CD14-positive monocyte (primary cell): ENCODE results near the gene COL24A1. TPM values are rescaled to one million over a fixed set of nuclear protein-coding genes. Genes with fewer than 3 reads are reported as not detected.

Experiments used
- DNase-seq, 3 donors: peaks; one replicate each; pipeline ENCODE4 v3.0.0-alpha.2; 2011 to 2022
- H2AFZ ChIP-seq: 2 replicates; pipeline ENCODE4 v1.6.0; 2012; ENCODE audit warnings: mild to moderate bottlenecking, low read depth, low read length, inconsistent platforms; ENCODE audit not compliant: insufficient read depth, poor library complexity, severe bottlenecking
- H3K27ac ChIP-seq, 2 donors: 1 replicate in 1 of 2; 2 replicates in 1 of 2; pipeline ENCODE4 v1.5.1; 2012 to 2013; ENCODE audit warnings: low read length in 2 of 2, control low read depth in 1 of 2, inconsistent platforms in 1 of 2, low read depth in 1 of 2, mild to moderate bottlenecking in 1 of 2
- H3K27me3 ChIP-seq, 2 donors: one replicate each; pipeline versions ENCODE4 v1.6.0 to v1.6.1; 2011 to 2013; ENCODE audit warnings: low read length in 2 of 2; ENCODE audit not compliant: control insufficient read depth in 2 of 2, insufficient read depth in 2 of 2
- H3K36me3 ChIP-seq, 2 donors: replicated peaks in 1 of 2; 1 replicate in 1 of 2; 2 replicates in 1 of 2; pipeline versions ENCODE4 v1.5.1 to v1.6.1; 2012 to 2013; ENCODE audit warnings: low read length in 2 of 2, control low read depth in 1 of 2, inconsistent platforms in 1 of 2, mild to moderate bottlenecking in 1 of 2; ENCODE audit not compliant: insufficient read depth in 2 of 2, control insufficient read depth in 1 of 2
- H3K4me1 ChIP-seq, 2 donors: 1 replicate in 1 of 2; 2 replicates in 1 of 2; pipeline versions ENCODE4 v1.5.1 to v1.6.1; 2012 to 2013; ENCODE audit warnings: low read length in 2 of 2, control low read depth in 1 of 2, inconsistent platforms in 1 of 2, mild to moderate bottlenecking in 1 of 2, moderate library complexity in 1 of 2; ENCODE audit not compliant: insufficient read depth in 2 of 2, control insufficient read depth in 1 of 2
- H3K4me2 ChIP-seq: replicated peaks from 2 replicates; pipeline ENCODE3; 2012; ENCODE audit warnings: low read length, moderate library complexity, mild to moderate bottlenecking; ENCODE audit not compliant: poor library complexity, severe bottlenecking; ENCODE audit errors: extremely low read depth
- H3K4me3 ChIP-seq, 3 experiments: fragments of 200-600 bp in 1 of 3; sonication (generic) in 1 of 3; replicated peaks in 1 of 3; 1 replicate in 2 of 3; 2 replicates in 1 of 3; pipeline ENCODE4 v1.5.1; 2011 to 2013; ENCODE audit warnings: low read length in 3 of 3, mild to moderate bottlenecking in 3 of 3, control low read depth in 2 of 3, low read depth in 2 of 3, inconsistent platforms in 1 of 3, moderate library complexity in 1 of 3
- H3K79me2 ChIP-seq: 2 replicates; pipeline ENCODE4 v1.6.0; 2012; ENCODE audit warnings: mild to moderate bottlenecking, control low read depth, inconsistent platforms, low read length, moderate library complexity; ENCODE audit not compliant: insufficient read depth
- H3K9ac ChIP-seq: 2 replicates; pipeline ENCODE4 v1.6.0; 2017; ENCODE audit warnings: low read length, mild to moderate bottlenecking; ENCODE audit not compliant: insufficient read depth, poor library complexity, severe bottlenecking
- H3K9me3 ChIP-seq, 2 donors: replicated peaks in 1 of 2; 1 replicate in 1 of 2; 2 replicates in 1 of 2; pipeline versions ENCODE4 v1.5.1 to v1.6.1; 2012 to 2013; ENCODE audit warnings: low read length in 2 of 2, control low read depth in 1 of 2; ENCODE audit not compliant: control insufficient read depth in 1 of 2, insufficient read depth in 1 of 2
- H4K20me1 ChIP-seq: 2 replicates; pipeline ENCODE4 v1.6.0; 2012; ENCODE audit warnings: mild to moderate bottlenecking, low read length, control low read depth, moderate library complexity; ENCODE audit not compliant: insufficient read depth
- H3K27ac Mint-ChIP-seq, 7 donors: one replicate each; pipeline ENCODE4 v1.8.0; 2020; ENCODE audit warnings: mild to moderate bottlenecking in 7 of 7, mixed read lengths in 7 of 7, moderate library complexity in 6 of 7, inconsistent platforms in 2 of 7
- H3K27me3 Mint-ChIP-seq, 3 donors: one replicate each; pipeline ENCODE4 v1.8.0; 2021 to 2022; ENCODE audit warnings: low read depth in 3 of 3, mild to moderate bottlenecking in 3 of 3, mixed read lengths in 3 of 3, moderate library complexity in 3 of 3, inconsistent platforms in 1 of 3
- H3K36me3 Mint-ChIP-seq, 2 donors: one replicate each; pipeline ENCODE4 v1.8.0; 2020; ENCODE audit warnings: mixed read lengths in 2 of 2, inconsistent platforms in 1 of 2, mild to moderate bottlenecking in 1 of 2
- H3K4me1 Mint-ChIP-seq: one replicate; pipeline ENCODE4 v1.8.0; 2020; ENCODE audit warnings: mild to moderate bottlenecking, mixed read lengths
- H3K4me3 Mint-ChIP-seq, 2 donors: one replicate each; pipeline ENCODE4 v1.8.0; 2020; ENCODE audit warnings: mild to moderate bottlenecking in 2 of 2, mixed read lengths in 2 of 2, moderate library complexity in 1 of 2
- H3K9me3 Mint-ChIP-seq, 7 donors: one replicate each; pipeline ENCODE4 v1.8.0; 2020 to 2022; ENCODE audit warnings: mixed read lengths in 7 of 7, mild to moderate bottlenecking in 6 of 7, moderate library complexity in 6 of 7, inconsistent platforms in 2 of 7
- WGBS: methylation state at CpG from one replicate; pipeline ENCODE4 v1.1.5; 2013; ENCODE audit warnings: missing lambda C conversion rate; ENCODE audit not compliant: insufficient coverage; 5-methylcytosine and 5-hydroxymethylcytosine counted together
- intact Hi-C, 2 donors: fragments of 100-400 bp; cut with micrococcal nuclease; formaldehyde crosslinking; loops; one replicate each; pipeline versions ENCODE4 v1.15.0 to v1.15.1; 2023
- polyA plus RNA-seq, 3 donors: library from polyadenylated mRNA; depleted of rRNA in 1 of 3; unstranded in 2 of 3; stranded (reverse) in 1 of 3; fragments of 300-500 nt in 2 of 3; fragments of >200 nt in 1 of 3; fragmentation: Illumina TruSeq in 2 of 3; gene quantifications; 1 replicate in 2 of 3; 2 replicates in 1 of 3; pipeline ENCODE4 v1.2.3, GENCODE V29; 2012 to 2021
- TF ChIP-seq, protein P1 (sequence below): fragments of 200-600 bp; IDR thresholded peaks from one replicate; pipeline ENCODE4 v1.8.0; 2022; ENCODE audit warnings: antibody characterized with exemption, mild to moderate bottlenecking

COL24A1 gene
- polyA plus RNA-seq, 3 donors, result 0.05 to 0.13 TPM; not detected in 1

GRCh38 chr1:86054396-86054795 lies 102.2 kb downstream of the COL24A1 start:
- Mint-ChIP-seq H3K4me3 (no peak overlapping the region), H3K27ac (no peak overlapping the region), H3K36me3 (peaks cover 0 to 6% of the 10 kb centered on the region in 2 donors), H3K4me1 (peaks cover 3% of the 10 kb centered on the region), H3K27me3 (peaks cover 0 to 2% (median 0%) of the 10 kb centered on the region in 3 donors), H3K9me3 (peaks cover 0 to 2% (median 0%) of the 10 kb centered on the region in 7 donors)
- DNase-seq, result no peak
- no peak overlapping the region for H3K27ac ChIP-seq
- no peak overlapping the region for H2AFZ ChIP-seq
- no peaks in the 10 kb centered on the region for H3K79me2 ChIP-seq
- H3K36me3 ChIP-seq, result no peaks in the 10 kb centered on the region
- TF ChIP-seq, protein P1, sequence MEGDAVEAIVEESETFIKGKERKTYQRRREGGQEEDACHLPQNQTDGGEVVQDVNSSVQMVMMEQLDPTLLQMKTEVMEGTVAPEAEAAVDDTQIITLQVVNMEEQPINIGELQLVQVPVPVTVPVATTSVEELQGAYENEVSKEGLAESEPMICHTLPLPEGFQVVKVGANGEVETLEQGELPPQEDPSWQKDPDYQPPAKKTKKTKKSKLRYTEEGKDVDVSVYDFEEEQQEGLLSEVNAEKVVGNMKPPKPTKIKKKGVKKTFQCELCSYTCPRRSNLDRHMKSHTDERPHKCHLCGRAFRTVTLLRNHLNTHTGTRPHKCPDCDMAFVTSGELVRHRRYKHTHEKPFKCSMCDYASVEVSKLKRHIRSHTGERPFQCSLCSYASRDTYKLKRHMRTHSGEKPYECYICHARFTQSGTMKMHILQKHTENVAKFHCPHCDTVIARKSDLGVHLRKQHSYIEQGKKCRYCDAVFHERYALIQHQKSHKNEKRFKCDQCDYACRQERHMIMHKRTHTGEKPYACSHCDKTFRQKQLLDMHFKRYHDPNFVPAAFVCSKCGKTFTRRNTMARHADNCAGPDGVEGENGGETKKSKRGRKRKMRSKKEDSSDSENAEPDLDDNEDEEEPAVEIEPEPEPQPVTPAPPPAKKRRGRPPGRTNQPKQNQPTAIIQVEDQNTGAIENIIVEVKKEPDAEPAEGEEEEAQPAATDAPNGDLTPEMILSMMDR, result no peak
- no peak overlapping the region for H3K4me3 ChIP-seq
- H3K4me2 ChIP-seq, result no peak overlapping the region
- no peaks in the 10 kb centered on the region for H3K27me3 ChIP-seq
- no peak overlapping the region for H3K9ac ChIP-seq
- H3K9me3 ChIP-seq, result no peaks in the 10 kb centered on the region
- WGBS, result no CpG with 5 or more reads among the region's 2 CpGs
- H4K20me1 ChIP-seq, result no peaks in the 10 kb centered on the region
- no peaks in the 10 kb centered on the region for H3K4me1 ChIP-seq
- intact Hi-C loops, result no loop called here

- no peak for DNase-seq
- H3K27me3 Mint-ChIP-seq, result peaks cover 0 to 2% (median 0%) of the 10 kb centered on the region in 3 donors
- Histone ChIP-seq H3K4me2 (no peak overlapping the region), H4K20me1 (no peaks in the 10 kb centered on the region), H3K4me1 (no peaks in the 10 kb centered on the region), H3K9ac (no peak overlapping the region), H3K27ac (no peak overlapping the region), H3K36me3 (no peaks in the 10 kb centered on the region), H3K4me3 (no peak overlapping the region), H2AFZ (no peak overlapping the region), H3K79me2 (no peaks in the 10 kb centered on the region), H3K27me3 (no peaks in the 10 kb centered on the region), H3K9me3 (no peaks in the 10 kb centered on the region)
- H3K27ac Mint-ChIP-seq, result no peak overlapping the region
- WGBS, result no CpG with 5 or more reads among the region's 2 CpGs
- no peak overlapping the region for H3K4me3 Mint-ChIP-seq
- H3K9me3 Mint-ChIP-seq, result peaks cover 0 to 2% (median 0%) of the 10 kb centered on the region in 7 donors
- H3K4me1 Mint-ChIP-seq, result peaks cover 3% of the 10 kb centered on the region
- peaks cover 0 to 6% of the 10 kb centered on the region in 2 donors for H3K36me3 Mint-ChIP-seq
- TF ChIP-seq, protein P1, result no peak
- intact Hi-C loops, result no loop called here
Measured at GRCh38 chr1:86052948-86053698, 103.4 kb downstream of the COL24A1 start.
